Lung (tissue), 12 donors: Measurements from ENCODE around the gene CERS1. TPM values are rescaled to one million over a fixed set of nuclear protein-coding genes. Genes with fewer than 3 reads are reported as not detected.
A peak's percentile ranks its signal among the peaks of the same experiment; 100 is the strongest.

ENCODE experiments used
- ATAC-seq: fragments of 200-7000 bp; cut with Tn5 transposase; one replicate; pipeline ENCODE4 v1.9.1; 2020; ENCODE audit warnings: moderate number of reproducible peaks; ENCODE audit not compliant: insufficient read depth, low FRiP score
- DNase-seq, 3 donors: peaks; one replicate each; pipeline ENCODE4 v3.0.0-alpha.2; 2013 to 2017
- H3K27ac ChIP-seq, 2 donors: one replicate each; pipeline ENCODE4 v1.5.1; 2013; ENCODE audit warnings: mild to moderate bottlenecking in 2 of 2, moderate library complexity in 2 of 2, control low read depth in 1 of 2, inconsistent platforms in 1 of 2, low read depth in 1 of 2, low read length in 1 of 2
- H3K27me3 ChIP-seq, 3 donors: one replicate each; pipeline ENCODE4 v1.5.1; 2013; ENCODE audit warnings: low read length in 2 of 3; ENCODE audit not compliant: control insufficient read depth in 3 of 3, insufficient read depth in 3 of 3
- H3K36me3 ChIP-seq, 4 donors: one replicate each; pipeline ENCODE4 v1.5.1; 2013; ENCODE audit warnings: low read length in 4 of 4, mild to moderate bottlenecking in 1 of 4, moderate library complexity in 1 of 4; ENCODE audit not compliant: control insufficient read depth in 4 of 4, insufficient read depth in 4 of 4
- H3K4me1 ChIP-seq, 5 donors: one replicate each; pipeline ENCODE4 v1.5.1; 2013; ENCODE audit warnings: low read length in 5 of 5, mild to moderate bottlenecking in 2 of 5, moderate library complexity in 1 of 5; ENCODE audit not compliant: control insufficient read depth in 5 of 5, insufficient read depth in 5 of 5
- H3K4me3 ChIP-seq: one replicate; pipeline ENCODE4 v1.5.1; 2013; ENCODE audit warnings: mild to moderate bottlenecking, control low read depth, moderate library complexity
- H3K9ac ChIP-seq, 2 donors: one replicate each; pipeline ENCODE4 v1.5.1; 2013; ENCODE audit warnings: low read length in 2 of 2, control low read depth in 1 of 2; ENCODE audit not compliant: insufficient read depth in 1 of 2
- H3K9me3 ChIP-seq, 4 donors: one replicate each; pipeline ENCODE4 v1.5.1; 2013; ENCODE audit warnings: low read length in 3 of 4, mild to moderate bottlenecking in 1 of 4, moderate library complexity in 1 of 4; ENCODE audit not compliant: control insufficient read depth in 4 of 4, insufficient read depth in 3 of 4
- WGBS, 2 donors: extraction: QIAGEN DNeasy Blood & Tissue Kit; methylation state at CpG; one replicate each; pipeline ENCODE4 v1.1.7; 2013; 5-methylcytosine and 5-hydroxymethylcytosine counted together
- polyA plus RNA-seq, 2 donors: library from polyadenylated mRNA; stranded (reverse); fragments of 200-250 nt; gene quantifications; one replicate each; pipeline ENCODE4 v1.2.1, GENCODE V29; 2013
- total RNA-seq, 2 donors: library from RNA; depleted of rRNA in 1 of 2; stranded (reverse); fragments of >200 nt in 1 of 2; gene quantifications; one replicate each; pipeline ENCODE4 v1.2.1, GENCODE V29; 2014 to 2021
- TF ChIP-seq, protein P1 (sequence below): IDR thresholded peaks from 2 replicates; pipeline ENCODE4 v1.5.1; 2012; ENCODE audit warnings: mild to moderate bottlenecking; ENCODE audit errors: control extremely low read depth, extremely low read depth
- donor health status: control.
- donor health status: control.
- donor health status: Bipolar disorder and iron deficiency.
- donor health status: healthy.
- donor health status: DM: yes; HTN: yes; CAD: no.

CERS1 gene
- total and polyA plus RNA-seq, 4 donors = 0.14 to 1.7 (median 0.35) TPM

DNA sequence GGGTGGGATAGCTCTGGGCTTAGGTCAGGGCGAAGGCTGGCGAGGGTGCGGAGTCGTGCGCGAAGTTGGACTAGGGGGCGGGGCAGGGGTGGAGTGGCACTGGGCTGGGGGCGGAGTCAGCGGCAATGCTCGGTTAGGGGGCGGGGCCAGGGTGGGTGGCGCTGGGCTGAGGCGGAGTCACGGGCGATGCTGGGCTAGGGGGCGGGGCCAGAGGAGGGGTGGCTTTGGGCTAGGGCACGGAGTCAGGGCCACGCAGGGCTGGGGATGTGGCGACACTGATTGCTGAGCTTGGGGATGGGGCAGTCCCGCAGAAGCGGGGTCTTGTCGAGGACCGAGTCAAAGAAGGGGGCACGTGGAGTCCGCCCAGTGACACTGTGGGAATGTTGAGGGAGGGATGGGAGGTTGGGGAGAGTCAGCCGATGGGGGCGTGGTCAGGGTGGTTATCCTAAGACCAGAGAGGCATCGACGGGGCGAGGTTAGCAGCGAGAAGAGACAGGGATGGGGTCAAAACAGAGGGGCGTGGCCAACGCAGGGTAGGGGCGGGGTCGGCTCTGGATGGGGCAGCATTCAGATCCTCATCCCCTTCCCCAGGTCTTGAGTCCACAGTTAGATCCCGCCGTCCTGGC lies 36.4 kb upstream of the CERS1 start:
- Histone ChIP-seq H3K9ac (no peak overlapping the region), H3K36me3 (peaks cover 0 to 32% (median 19%) of the 10 kb centered on the region in 4 donors)

DNA sequence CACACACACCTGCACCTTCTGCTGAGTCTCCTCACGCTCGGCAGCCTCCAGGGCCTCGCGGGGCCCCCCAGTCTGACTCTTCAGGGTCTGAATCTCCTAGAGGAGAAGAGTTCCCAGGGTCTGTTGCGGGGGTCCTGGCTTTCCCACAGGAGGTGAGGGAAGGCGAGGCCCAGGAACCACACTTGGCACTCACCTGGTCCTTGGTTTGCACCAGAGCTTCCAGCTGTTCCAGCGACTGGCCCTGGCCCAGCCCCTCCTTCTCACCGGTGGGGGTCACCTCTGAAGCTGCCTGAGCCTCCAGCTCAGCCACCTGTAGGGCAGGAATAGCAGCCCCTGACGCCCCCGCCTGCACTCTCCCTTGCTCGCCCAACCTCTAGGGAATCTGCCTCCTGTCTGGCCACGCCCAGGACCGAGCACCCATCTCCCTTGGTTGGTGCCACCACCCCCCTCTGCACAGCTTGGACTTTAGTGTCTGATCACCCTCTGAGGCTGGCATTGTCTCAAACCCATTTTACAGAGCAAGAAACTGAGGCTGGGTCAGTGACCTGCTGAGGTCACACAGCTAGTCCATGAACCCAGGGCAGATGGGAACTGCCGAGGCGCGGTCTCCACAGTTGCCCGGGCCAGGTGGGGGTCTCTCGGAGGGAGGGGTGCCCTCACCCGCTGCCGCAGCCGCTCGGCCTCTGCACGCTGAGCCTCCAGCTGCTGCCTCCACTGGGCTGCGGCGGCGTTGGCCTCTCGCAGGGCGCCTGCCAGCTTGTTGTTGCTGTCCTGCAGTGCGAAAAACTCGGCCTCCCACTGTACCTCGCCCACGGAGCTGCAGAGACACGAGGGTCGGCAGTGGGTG lies 35.6 kb upstream of the CERS1 start:
- WGBS, 2 donors = 86 to 87% methylated on average over 34 of the region's 34 CpGs
- Histone ChIP-seq H3K4me3 (no peak overlapping the region), H3K27me3 (no peaks in the 10 kb centered on the region), H3K27ac (no peak overlapping the region), H3K9me3 (peaks cover 0 to 1% (median 0%) of the 10 kb centered on the region in 4 donors), H3K4me1 (peaks cover 0 to 3% (median 0%) of the 10 kb centered on the region in 5 donors), H3K9ac (no peak overlapping the region), H3K36me3 (peaks cover 0 to 35% (median 20%) of the 10 kb centered on the region in 4 donors)
- DNase-seq (no peak), ATAC-seq (no peak)
- TF ChIP-seq, protein P1, sequence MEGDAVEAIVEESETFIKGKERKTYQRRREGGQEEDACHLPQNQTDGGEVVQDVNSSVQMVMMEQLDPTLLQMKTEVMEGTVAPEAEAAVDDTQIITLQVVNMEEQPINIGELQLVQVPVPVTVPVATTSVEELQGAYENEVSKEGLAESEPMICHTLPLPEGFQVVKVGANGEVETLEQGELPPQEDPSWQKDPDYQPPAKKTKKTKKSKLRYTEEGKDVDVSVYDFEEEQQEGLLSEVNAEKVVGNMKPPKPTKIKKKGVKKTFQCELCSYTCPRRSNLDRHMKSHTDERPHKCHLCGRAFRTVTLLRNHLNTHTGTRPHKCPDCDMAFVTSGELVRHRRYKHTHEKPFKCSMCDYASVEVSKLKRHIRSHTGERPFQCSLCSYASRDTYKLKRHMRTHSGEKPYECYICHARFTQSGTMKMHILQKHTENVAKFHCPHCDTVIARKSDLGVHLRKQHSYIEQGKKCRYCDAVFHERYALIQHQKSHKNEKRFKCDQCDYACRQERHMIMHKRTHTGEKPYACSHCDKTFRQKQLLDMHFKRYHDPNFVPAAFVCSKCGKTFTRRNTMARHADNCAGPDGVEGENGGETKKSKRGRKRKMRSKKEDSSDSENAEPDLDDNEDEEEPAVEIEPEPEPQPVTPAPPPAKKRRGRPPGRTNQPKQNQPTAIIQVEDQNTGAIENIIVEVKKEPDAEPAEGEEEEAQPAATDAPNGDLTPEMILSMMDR = no peak

More for the DNA sequence above, 36.4 kb upstream of the CERS1 start:
- ATAC-seq (peak; percentile 73), DNase-seq (peak; percentile 37 to 76 (median 42))
- Histone ChIP-seq H3K9me3 (peaks cover 0 to 1% (median 0%) of the 10 kb centered on the region in 4 donors), H3K27ac (no peak overlapping the region), H3K27me3 (no peaks in the 10 kb centered on the region), H3K4me1 (peaks cover 0 to 3% (median 0%) of the 10 kb centered on the region in 5 donors), H3K4me3 (no peak overlapping the region)
- 19 to 42% methylated on average over 37 of the region's 37 CpGs for WGBS, 2 donors
- TF ChIP-seq, protein P1 = no peak

DNA sequence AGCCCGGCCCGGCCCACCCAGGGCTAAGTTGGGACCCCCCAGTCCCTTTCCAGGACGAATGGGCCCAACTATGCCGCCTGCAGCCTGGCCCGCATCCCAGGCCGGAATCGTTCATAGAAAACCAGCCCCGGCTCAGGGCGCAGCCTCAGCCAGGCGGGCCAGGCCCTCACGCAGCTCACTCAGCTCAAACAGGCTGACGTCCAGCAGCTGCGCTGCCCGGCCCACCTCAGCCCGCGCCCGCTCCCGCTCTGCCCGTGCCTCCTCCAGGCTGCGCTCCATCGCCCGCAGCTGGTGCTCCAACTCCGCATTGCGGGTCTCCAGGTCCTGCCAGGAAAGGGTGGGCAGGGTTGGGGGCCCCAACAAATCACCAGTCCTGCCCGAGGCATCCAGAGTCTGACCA lies 33.4 kb upstream of the CERS1 start:
- no peak overlapping the region for H3K27ac ChIP-seq
- peaks cover 2 to 46% (median 30%) of the 10 kb centered on the region in 4 donors for H3K36me3 ChIP-seq
- H3K27me3 ChIP-seq = no peaks in the 10 kb centered on the region
- WGBS, 2 donors = 90 to 96% methylated on average over 25 of the region's 25 CpGs
- H3K9me3 ChIP-seq = peaks cover 0 to 1% (median 0%) of the 10 kb centered on the region in 4 donors
- no peak overlapping the region for H3K9ac ChIP-seq
- H3K4me1 ChIP-seq = peaks cover 0 to 3% (median 0%) of the 10 kb centered on the region in 5 donors
- TF ChIP-seq, protein P1 = no peak
- ATAC-seq (no peak), DNase-seq (no peak)
- H3K4me3 ChIP-seq = no peak overlapping the region
